GM12873 (cell line): ENCODE results near the gene PHC2.

Experiments
- TF ChIP-seq, protein P1 (sequence below): IDR thresholded peaks from 2 replicates; pipeline ENCODE4 v1.5.1; 2012; ENCODE audit warnings: low read depth, mild to moderate bottlenecking, moderate library complexity, low read length, control low read depth; ENCODE audit not compliant: insufficient read depth; ENCODE audit errors: missing control alignments

Gene PHC2

DNA sequence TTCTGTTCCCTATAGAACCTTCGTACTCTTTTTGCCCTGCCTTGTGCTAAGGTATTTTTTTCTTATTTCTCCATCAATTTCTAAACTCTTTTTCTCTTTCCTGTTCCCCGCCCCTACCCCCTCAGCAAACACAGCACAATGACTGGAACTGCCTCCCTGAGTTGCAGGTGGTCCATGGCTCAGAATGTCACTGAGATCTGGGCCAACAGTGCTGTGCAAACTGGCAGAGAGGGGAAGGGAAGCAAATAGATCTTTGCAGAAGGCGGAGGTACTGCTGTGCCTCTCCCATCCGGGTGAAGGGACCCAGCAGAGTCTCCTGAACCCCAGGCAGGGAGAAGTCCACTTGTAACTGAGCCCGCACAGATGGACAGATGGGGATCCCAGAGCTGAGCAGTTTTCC lies 77.4 kb downstream of the PHC2 start:
- TF ChIP-seq, protein P1, sequence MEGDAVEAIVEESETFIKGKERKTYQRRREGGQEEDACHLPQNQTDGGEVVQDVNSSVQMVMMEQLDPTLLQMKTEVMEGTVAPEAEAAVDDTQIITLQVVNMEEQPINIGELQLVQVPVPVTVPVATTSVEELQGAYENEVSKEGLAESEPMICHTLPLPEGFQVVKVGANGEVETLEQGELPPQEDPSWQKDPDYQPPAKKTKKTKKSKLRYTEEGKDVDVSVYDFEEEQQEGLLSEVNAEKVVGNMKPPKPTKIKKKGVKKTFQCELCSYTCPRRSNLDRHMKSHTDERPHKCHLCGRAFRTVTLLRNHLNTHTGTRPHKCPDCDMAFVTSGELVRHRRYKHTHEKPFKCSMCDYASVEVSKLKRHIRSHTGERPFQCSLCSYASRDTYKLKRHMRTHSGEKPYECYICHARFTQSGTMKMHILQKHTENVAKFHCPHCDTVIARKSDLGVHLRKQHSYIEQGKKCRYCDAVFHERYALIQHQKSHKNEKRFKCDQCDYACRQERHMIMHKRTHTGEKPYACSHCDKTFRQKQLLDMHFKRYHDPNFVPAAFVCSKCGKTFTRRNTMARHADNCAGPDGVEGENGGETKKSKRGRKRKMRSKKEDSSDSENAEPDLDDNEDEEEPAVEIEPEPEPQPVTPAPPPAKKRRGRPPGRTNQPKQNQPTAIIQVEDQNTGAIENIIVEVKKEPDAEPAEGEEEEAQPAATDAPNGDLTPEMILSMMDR, result no peak

DNA sequence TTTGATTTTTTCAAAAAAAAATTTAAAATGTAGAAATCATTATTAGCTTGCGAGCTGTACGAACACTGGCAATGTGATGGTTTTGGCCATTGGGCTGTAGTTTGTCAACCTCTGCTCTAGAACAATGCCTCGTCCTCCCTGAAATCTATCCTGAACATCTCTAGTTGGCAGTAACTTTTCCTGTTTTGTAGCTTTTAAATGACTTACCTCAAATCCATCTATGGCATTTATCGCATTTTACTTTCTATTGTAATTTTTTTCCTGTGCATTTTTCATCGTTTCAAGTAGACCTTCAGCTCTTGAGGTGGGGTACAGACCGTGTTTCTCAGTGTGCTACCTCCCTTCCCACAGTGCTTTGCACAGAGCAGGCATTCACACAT lies 79.6 kb downstream of the PHC2 start:
- TF ChIP-seq, protein P1, result no peak

DNA sequence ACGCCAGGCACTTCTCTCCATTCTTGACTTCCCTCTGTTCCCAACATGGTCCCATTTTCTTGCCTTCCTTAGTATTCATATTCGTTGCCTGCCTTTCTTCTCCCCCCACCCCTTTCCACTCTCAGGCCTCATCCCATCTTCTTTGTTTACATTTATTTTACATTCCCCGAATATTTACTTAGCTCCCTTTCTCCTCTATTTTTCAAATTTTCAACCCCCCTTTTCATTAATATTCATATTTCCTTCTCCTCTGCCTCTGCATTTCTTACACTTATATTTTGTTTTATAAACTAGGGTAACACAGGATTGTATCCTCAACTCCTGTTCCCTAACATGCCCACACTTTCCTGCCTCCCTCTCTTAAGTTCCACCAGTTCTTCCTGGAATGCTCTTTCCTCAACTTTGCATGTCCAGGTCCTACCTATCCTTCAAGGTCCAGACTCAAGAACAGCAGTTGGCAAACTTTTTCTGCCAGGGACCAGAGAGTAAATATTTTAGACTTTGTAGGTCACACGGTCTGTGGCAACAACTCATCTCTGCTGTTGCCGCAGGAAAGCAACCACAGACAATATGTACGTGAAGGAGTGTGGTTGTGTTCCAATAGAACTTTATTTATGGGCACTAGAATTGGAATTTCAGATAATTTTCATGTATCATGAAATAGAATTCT lies 80.1 kb downstream of the PHC2 start:
- TF ChIP-seq, protein P1, result no peak

DNA sequence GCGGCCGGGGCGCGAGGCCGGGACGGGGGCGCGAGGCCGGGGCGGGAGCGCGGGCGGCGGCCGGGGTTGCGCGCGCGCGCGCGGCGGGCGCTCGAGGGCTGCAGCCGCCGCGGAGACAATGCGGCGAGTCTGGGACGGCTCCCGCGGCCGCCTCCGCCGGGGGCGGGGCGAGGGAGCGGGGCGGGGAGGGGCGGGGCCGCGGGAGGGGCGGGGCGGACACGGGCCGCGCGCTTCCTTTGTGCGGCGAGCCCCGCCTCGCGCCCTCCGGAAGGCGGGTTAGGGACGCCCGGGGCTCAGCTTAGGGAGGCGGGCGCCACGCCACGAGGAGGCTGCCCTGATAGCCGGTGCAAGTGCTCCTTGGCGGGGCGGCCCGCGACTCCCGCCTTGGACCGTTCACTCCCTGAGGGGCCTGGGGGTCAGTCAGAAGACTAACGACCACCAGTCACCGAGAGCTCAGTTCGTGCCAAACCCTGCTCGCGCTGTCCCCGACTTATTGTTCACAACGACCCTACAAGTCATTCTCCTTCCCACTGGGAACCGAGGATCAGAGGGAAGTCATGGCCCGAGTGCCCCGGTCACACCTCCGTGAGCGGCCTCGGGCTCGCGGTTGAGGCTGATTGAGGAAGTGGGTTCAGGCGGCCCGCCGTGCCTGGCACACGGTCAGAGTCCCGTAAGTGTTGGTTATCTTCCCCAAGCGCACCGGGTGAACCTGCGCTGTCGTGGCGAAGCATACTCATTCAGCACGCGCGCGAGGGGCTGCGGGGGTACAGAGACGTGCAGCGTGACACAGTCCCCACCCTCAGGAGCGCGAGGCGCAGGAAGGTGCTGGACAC lies 80.9 kb downstream of the PHC2 start:
- TF ChIP-seq, protein P1, result no peak

DNA sequence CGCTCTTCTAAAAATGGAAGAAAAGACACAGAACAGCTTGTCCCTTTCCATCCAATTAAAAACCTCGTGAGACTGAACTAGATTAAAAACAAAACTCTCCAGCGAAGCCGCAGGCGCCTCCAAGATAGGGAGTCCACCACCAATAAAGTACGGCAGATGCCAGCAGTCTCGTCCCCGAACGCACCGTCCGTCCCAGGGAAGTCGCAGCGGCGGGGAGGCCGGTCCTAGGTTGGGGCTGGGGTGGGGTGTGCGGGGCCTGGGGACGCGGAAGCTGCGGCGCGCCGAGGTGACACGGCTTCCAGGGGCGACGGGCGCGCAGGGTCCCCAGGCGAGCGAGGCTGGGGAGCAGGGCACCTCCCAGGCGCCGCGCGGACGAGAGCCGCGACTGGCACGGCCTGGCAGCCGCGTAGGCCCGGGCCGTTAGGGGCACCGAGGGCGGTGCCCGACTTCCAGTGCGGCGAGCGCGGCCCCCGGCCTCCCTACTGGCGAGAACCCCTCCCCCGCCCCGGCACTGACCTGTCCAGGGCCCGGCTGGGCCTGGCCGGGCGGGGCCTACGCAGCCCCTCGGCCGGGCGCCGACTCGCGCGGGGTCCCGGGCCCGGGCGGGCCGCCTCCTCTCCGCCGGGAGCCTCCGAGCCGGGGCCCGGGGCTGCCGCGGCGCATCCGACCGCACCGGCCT lies 81.7 kb downstream of the PHC2 start:
- TF ChIP-seq, protein P1, result no peak

DNA sequence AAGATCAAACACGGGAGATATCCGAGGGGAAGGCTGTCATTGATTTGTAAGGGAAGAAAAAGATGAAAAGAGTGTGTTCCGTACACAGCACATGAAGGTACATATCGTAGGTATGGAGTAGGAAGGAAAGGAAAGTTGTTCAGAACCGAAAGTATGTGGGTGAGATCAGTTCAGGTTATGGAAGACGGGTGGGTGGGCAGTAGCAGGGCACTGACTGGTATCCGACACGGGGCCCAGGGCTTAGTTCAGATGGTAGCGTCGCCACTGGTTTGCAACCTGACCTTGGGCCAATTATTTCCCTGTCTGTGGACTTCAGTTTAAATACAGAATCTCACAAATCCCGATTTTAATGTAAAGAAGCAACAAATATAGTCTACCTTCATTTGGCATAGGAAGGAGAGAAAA lies 82.2 kb downstream of the PHC2 start:
- TF ChIP-seq, protein P1, result no peak

DNA sequence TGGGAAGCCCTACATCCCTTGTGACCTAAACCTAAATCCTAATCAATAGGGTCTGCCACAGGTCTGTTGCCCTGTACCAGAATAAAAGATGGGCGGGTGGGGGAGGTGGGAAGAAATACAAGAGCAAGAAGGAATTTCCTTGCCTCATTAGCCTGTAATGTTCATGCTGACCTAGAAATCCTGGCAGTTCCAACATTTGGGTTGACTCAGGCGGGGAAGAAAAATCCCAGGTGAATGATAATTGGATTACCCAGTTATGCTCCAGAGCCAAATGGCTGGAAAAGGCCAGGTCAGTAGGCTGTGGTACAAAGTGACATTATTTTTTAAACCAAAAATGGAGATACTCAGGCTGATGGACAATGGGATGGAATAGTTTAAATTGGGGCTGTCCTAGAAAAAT lies 82.7 kb downstream of the PHC2 start:
- TF ChIP-seq, protein P1, result no peak
